Measurements from ENCODE around the gene DPP10.

DNA sequence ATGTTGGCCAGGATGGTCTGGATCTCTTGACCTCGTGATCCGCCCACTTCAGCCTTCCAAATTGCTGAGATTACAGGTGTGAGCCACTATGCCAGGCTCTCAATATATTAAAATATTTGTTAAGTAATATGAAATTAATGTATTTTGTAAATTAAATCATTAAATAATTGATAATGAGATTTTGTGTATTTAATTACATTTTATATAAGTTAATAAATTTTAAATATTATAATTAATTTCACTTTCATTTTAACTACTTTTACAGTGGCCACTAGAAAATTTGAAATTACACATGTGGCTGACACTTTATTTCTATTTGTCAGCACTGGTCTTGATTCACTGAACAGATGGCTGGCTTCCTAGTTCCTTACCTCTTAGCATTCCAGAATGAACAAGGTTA lies 102.6 kb downstream of the DPP10 start:
- TF ChIP-seq CTCF (IDR thresholded peaks at IDR 0.05; ENCODE audit: low read depth, low read length, missing input control) (no peak), JUND (IDR thresholded peaks at IDR 0.05) (no peak), GABPA (IDR thresholded peaks at IDR 0.05 in 1 of 2, conservative IDR thresholded peaks at IDR 0.05 in 1 of 2) (no peak), RAD21 (IDR thresholded peaks at IDR 0.05) (no peak), MAX (IDR thresholded peaks at IDR 0.05) (no peak), TAF1 (conservative IDR thresholded peaks at IDR 0.05) (no peak), ATF3 (IDR thresholded peaks at IDR 0.05) (no peak), FOXA1 (IDR thresholded peaks at IDR 0.05) (no peak)

Measured in liver (tissue), 3 donors.